H1 (cell line): ENCODE measurements around the gene DBF4B. TPM values are rescaled to one million over a fixed set of nuclear protein-coding genes. Genes with fewer than 3 reads are reported as not detected.

ENCODE experiments used
- CTCF ChIA-PET: fragments of 300-600 bp; sonication (Branson Sonifier 250); formaldehyde crosslinking; loops from one replicate; lab custom pipeline; 2021; ENCODE audit not compliant: partially characterized antibody; lab: Charles Lee
- POLR2A ChIA-PET: fragments of 300-600 bp; sonication (Branson Sonifier 250); formaldehyde crosslinking; loops from one replicate; lab custom pipeline; 2021; ENCODE audit warnings: inconsistent platforms; ENCODE audit not compliant: partially characterized antibody; lab: Charles Lee
- DNase-seq, 2 experiments: peaks; one replicate each; pipeline versions ENCODE4 v3.0.0 to v3.0.0-alpha.2; 2010 to 2022; ENCODE audit warnings: low spot score in 2 of 2, low read depth in 1 of 2, mixed read lengths in 1 of 2
- FAIRE-seq: peaks from 2 replicates; lab custom pipeline; 2011; peaks lifted over from hg19 to GRCh38; lab: Jason Lieb, UNC
- H2AFZ ChIP-seq: 2 replicates; pipeline ENCODE4 v1.8.1; 2012; ENCODE audit warnings: low read length, inconsistent platforms
- H2AK5ac ChIP-seq: 2 replicates; pipeline ENCODE4 v1.6.1; 2013; ENCODE audit warnings: low read depth, low read length
- H2BK120ac ChIP-seq: replicated peaks from 2 replicates; pipeline ENCODE3; 2013; ENCODE audit warnings: low read depth, low read length, inconsistent platforms
- H2BK12ac ChIP-seq: 2 replicates; pipeline ENCODE4 v1.6.1; 2013; ENCODE audit warnings: low read depth, low read length
- H2BK15ac ChIP-seq: 2 replicates; pipeline ENCODE4 v1.6.1; 2013; ENCODE audit warnings: low read length
- H2BK20ac ChIP-seq: 2 replicates; pipeline ENCODE4 v1.6.1; 2013; ENCODE audit warnings: low read length
- H2BK5ac ChIP-seq: 2 replicates; pipeline ENCODE4 v1.6.1; 2013; ENCODE audit warnings: low read depth, low read length
- H3K14ac ChIP-seq: 2 replicates; pipeline ENCODE4 v1.6.1; 2013; ENCODE audit warnings: inconsistent platforms; ENCODE audit not compliant: insufficient read length
- H3K18ac ChIP-seq: 2 replicates; pipeline ENCODE4 v1.6.1; 2013; ENCODE audit warnings: low read length; ENCODE audit errors: extremely low read depth
- H3K23ac ChIP-seq: 2 replicates; pipeline ENCODE4 v1.6.1; 2013; ENCODE audit warnings: inconsistent platforms; ENCODE audit not compliant: insufficient read length
- H3K23me2 ChIP-seq: 2 replicates; pipeline ENCODE4 v1.6.1; 2013; ENCODE audit warnings: low read depth, low read length
- H3K27ac ChIP-seq: 2 replicates; pipeline ENCODE4 v1.6.1; 2011; ENCODE audit warnings: low read depth, low read length, inconsistent platforms
- H3K27me3 ChIP-seq, 4 experiments: replicated peaks in 1 of 4; 1 replicate in 1 of 4; 2 replicates in 3 of 4; pipeline versions ENCODE4 v1.6.1 to v1.8.1; 2011 to 2013; ENCODE audit warnings: low read length in 3 of 4, mild to moderate bottlenecking in 3 of 4, inconsistent platforms in 2 of 4, mixed read lengths in 2 of 4, moderate library complexity in 1 of 4; ENCODE audit not compliant: control insufficient read depth in 3 of 4, insufficient read depth in 3 of 4; ENCODE audit errors: extremely low read depth in 1 of 4
- H3K36me3 ChIP-seq, 4 experiments: 2 replicates each; pipeline versions ENCODE4 v1.6.1 to v1.8.1; 2011 to 2013; ENCODE audit warnings: mild to moderate bottlenecking in 4 of 4, low read length in 3 of 4, moderate library complexity in 2 of 4, control low read depth in 1 of 4, inconsistent platforms in 1 of 4; ENCODE audit not compliant: insufficient read depth in 4 of 4, control insufficient read depth in 2 of 4
- H3K4ac ChIP-seq: replicated peaks from 2 replicates; pipeline ENCODE3; 2013; ENCODE audit warnings: low read length, low read depth, mixed read lengths, inconsistent platforms; ENCODE audit not compliant: insufficient read length
- H3K4me1 ChIP-seq, 4 experiments: replicated peaks in 1 of 4; 1 replicate in 1 of 4; 2 replicates in 3 of 4; pipeline versions ENCODE4 v1.6.1 to v1.8.1; 2011 to 2013; ENCODE audit warnings: low read length in 3 of 4, inconsistent platforms in 2 of 4, mixed read lengths in 1 of 4; ENCODE audit not compliant: insufficient read depth in 4 of 4, control insufficient read depth in 3 of 4
- H3K4me2 ChIP-seq, 2 experiments: 2 replicates each; pipeline versions ENCODE4 v1.6.1 to v1.8.1; 2011 to 2013; ENCODE audit warnings: low read depth in 2 of 2, low read length in 2 of 2, control low read depth in 1 of 2, inconsistent platforms in 1 of 2, mild to moderate bottlenecking in 1 of 2; ENCODE audit not compliant: insufficient read depth in 1 of 2
- H3K4me3 ChIP-seq, 4 experiments: fragments of 200-600, 300-600 bp in 1 of 4; sonication (generic), shearing (Covaris generic), sonication (Bioruptor Twin) in 1 of 4; 2 replicates each; pipeline versions ENCODE4 v1.5.1 to v1.8.1; 2011 to 2016; ENCODE audit warnings: low read length in 4 of 4, low read depth in 3 of 4, control low read depth in 2 of 4, inconsistent platforms in 2 of 4, mild to moderate bottlenecking in 2 of 4, mixed read lengths in 1 of 4, moderate library complexity in 1 of 4; ENCODE audit not compliant: insufficient read depth in 2 of 4; ENCODE audit errors: extremely low read depth in 1 of 4
- H3K56ac ChIP-seq: replicated peaks from 2 replicates; pipeline ENCODE3; 2013; ENCODE audit warnings: low read depth, mild to moderate bottlenecking, mixed read lengths, low read length, inconsistent platforms; ENCODE audit not compliant: insufficient read length
- H3K79me1 ChIP-seq: 2 replicates; pipeline ENCODE4 v1.6.1; 2013; ENCODE audit warnings: low read depth, low read length, control low read depth
- H3K79me2 ChIP-seq, 2 experiments: 2 replicates each; pipeline versions ENCODE4 v1.6.1 to v1.8.1; 2012 to 2013; ENCODE audit warnings: low read length in 2 of 2, mild to moderate bottlenecking in 2 of 2, inconsistent platforms in 1 of 2; ENCODE audit not compliant: insufficient read depth in 2 of 2, control insufficient read depth in 1 of 2
- H3K9ac ChIP-seq, 4 experiments: replicated peaks in 1 of 4; 1 replicate in 1 of 4; 2 replicates in 3 of 4; pipeline versions ENCODE4 v1.6.1 to v1.8.1; 2011 to 2013; ENCODE audit warnings: low read depth in 3 of 4, low read length in 3 of 4, control low read depth in 2 of 4, mild to moderate bottlenecking in 2 of 4, moderate library complexity in 2 of 4, inconsistent platforms in 1 of 4; ENCODE audit errors: extremely low read depth in 1 of 4
- H3K9me3 ChIP-seq, 2 experiments: 2 replicates each; pipeline versions ENCODE4 v1.6.1 to v1.8.1; 2012 to 2013; ENCODE audit warnings: mild to moderate bottlenecking in 2 of 2, moderate library complexity in 2 of 2, control low read depth in 1 of 2, inconsistent platforms in 1 of 2, low read depth in 1 of 2, low read length in 1 of 2, mixed read lengths in 1 of 2; ENCODE audit not compliant: insufficient read depth in 2 of 2
- H4K20me1 ChIP-seq, 2 experiments: replicated peaks in 1 of 2; 2 replicates each; pipeline versions ENCODE3 to v1.8.1; 2011 to 2013; ENCODE audit warnings: inconsistent platforms in 2 of 2, low read length in 2 of 2, mild to moderate bottlenecking in 1 of 2; ENCODE audit not compliant: insufficient read depth in 2 of 2, control insufficient read depth in 1 of 2
- H4K5ac ChIP-seq: 2 replicates; pipeline ENCODE4 v1.6.1; 2013; ENCODE audit warnings: low read length, low read depth, mixed read lengths, inconsistent platforms; ENCODE audit not compliant: insufficient read length
- H4K8ac ChIP-seq: 2 replicates; pipeline ENCODE4 v1.8.0; 2013; ENCODE audit warnings: mild to moderate bottlenecking, moderate library complexity, low read length, inconsistent platforms; ENCODE audit not compliant: insufficient read depth; ENCODE audit errors: extremely low read depth
- H4K91ac ChIP-seq: replicated peaks from 2 replicates; pipeline ENCODE3; 2013; ENCODE audit warnings: low read length, mixed read lengths, inconsistent platforms; ENCODE audit not compliant: insufficient read length
- CHD2 ChIP-seq: IDR thresholded peaks from 2 replicates; pipeline ENCODE4 v1.6.1; 2012; ENCODE audit warnings: low read length, improper control_type of control experiment
- CTBP2 ChIP-seq: IDR thresholded peaks from 2 replicates; pipeline ENCODE4 v1.7.0; 2011; ENCODE audit warnings: borderline replicate concordance, mild to moderate bottlenecking, moderate library complexity, mixed read lengths, low read length; ENCODE audit not compliant: insufficient read depth, insufficient read length
- FOSL1 ChIP-seq: IDR thresholded peaks from 2 replicates; pipeline ENCODE4 v1.6.1; 2011; ENCODE audit warnings: mild to moderate bottlenecking, low read depth, low read length, moderate library complexity; ENCODE audit not compliant: insufficient read depth
- KDM4A ChIP-seq: IDR thresholded peaks from one replicate; pipeline ENCODE4 v1.7.1; 2012; ENCODE audit warnings: low read depth, mild to moderate bottlenecking, moderate library complexity, low read length, inconsistent platforms; ENCODE audit not compliant: severe bottlenecking
- KDM5A ChIP-seq: fragments of 200-600 bp; IDR thresholded peaks from 2 replicates; pipeline ENCODE4 v1.7.1; 2012; ENCODE audit warnings: mild to moderate bottlenecking, low read length, inconsistent platforms, mixed read lengths
- MAFK ChIP-seq: IDR thresholded peaks from 2 replicates; pipeline ENCODE4 v1.6.1; 2012; ENCODE audit warnings: low read depth, mild to moderate bottlenecking, improper control_type of control experiment, low read length
- RBBP5 ChIP-seq: IDR thresholded peaks from 2 replicates; pipeline ENCODE4 v1.7.1; 2012; ENCODE audit warnings: low read depth, mild to moderate bottlenecking, inconsistent platforms, low read length, moderate library complexity, borderline replicate concordance
- RNF2 ChIP-seq: fragments of 200-900, 300-1000 bp; sonication (generic); IDR thresholded peaks from 2 replicates; pipeline ENCODE4 v1.7.1; 2016; ENCODE audit warnings: borderline replicate concordance, low read depth, mild to moderate bottlenecking, antibody characterized with exemption, low read length; ENCODE audit not compliant: poor library complexity, severe bottlenecking; ENCODE audit errors: missing control alignments
- SP1 ChIP-seq: IDR thresholded peaks from 2 replicates; pipeline ENCODE4 v1.6.1; 2011; ENCODE audit warnings: low read depth, low read length
- SRF ChIP-seq: IDR thresholded peaks from 2 replicates; pipeline ENCODE4 v1.6.1; 2011; ENCODE audit warnings: mild to moderate bottlenecking, low read depth, low read length, moderate library complexity
- SUZ12 ChIP-seq: fragments of 200-600 bp; sonication (generic); IDR thresholded peaks from 2 replicates; pipeline ENCODE4 v1.6.1; 2012; ENCODE audit warnings: mild to moderate bottlenecking, inconsistent platforms, low read length, moderate library complexity, mixed read lengths
- YY1 ChIP-seq: IDR thresholded peaks from 2 replicates; pipeline ENCODE4 v1.6.1; 2011; ENCODE audit warnings: low read depth, mild to moderate bottlenecking, low read length
- WGBS, 2 experiments: shearing (Covaris generic) in 1 of 2; methylation state at CpG; one replicate each; pipeline versions ENCODE4 v1.1.6 to v1.1.7; 2013 to 2015; ENCODE audit warnings: low lambda C conversion rate in 2 of 2, mixed read lengths in 2 of 2, inconsistent platforms in 1 of 2, low coverage in 1 of 2, missing lambda C conversion rate in 1 of 2; ENCODE audit not compliant: insufficient replicate concordance in 2 of 2, insufficient coverage in 1 of 2, insufficient read length in 1 of 2; ENCODE audit errors: extremely low coverage in 1 of 2, missing lambda C conversion rate in 1 of 2; 5-methylcytosine and 5-hydroxymethylcytosine counted together
- polyA plus RNA-seq, 7 experiments: library from polyadenylated mRNA; depleted of rRNA in 3 of 7; stranded (reverse) in 5 of 7; unstranded in 2 of 7; fragments of >200 nt in 5 of 7; fragments of 200-250 nt in 2 of 7; gene quantifications; 1 replicate in 5 of 7; 2 replicates in 1 of 7; 4 replicates in 1 of 7; pipeline versions ENCODE4 v1.2.1 to v1.2.3, GENCODE V29; 2011 to 2013; ENCODE audit warnings: missing spikeins in 2 of 7, mixed read lengths in 2 of 7
- total RNA-seq: library from RNA; stranded (reverse); fragmentation: NEBNext Ultra II Directional; extraction: Animal tissue kit (Norgen Biotek cat#: 25700); gene quantifications from 2 replicates; pipeline ENCODE4 v1.2.1, GENCODE V29; 2021

Gene DBF4B
- total and polyA plus RNA-seq, 2 of the 8 experiments (the other 6 are each of a cell fraction or from before 2014, with no cell fraction given), result 20.2 to 26.9 TPM

- Histone ChIP-seq H4K91ac (no peak within 1 kb of the TSS), H2BK15ac (no peak within 1 kb of the TSS), H3K9me3 (no peaks in the 10 kb centered on the region), H3K27ac (no peak within 1 kb of the TSS), H2AK5ac (no peak within 1 kb of the TSS), H3K56ac (no peak within 1 kb of the TSS), H2BK5ac (no peak within 1 kb of the TSS), H3K23ac (no peak within 1 kb of the TSS), H3K18ac (no peak within 1 kb of the TSS; the same call in 1 of the 2 replicates), H3K4ac (no peak within 1 kb of the TSS), H3K4me2 (peak within 1 kb of the TSS; percentile 56 to 88), H3K79me2 (no peaks in the 10 kb centered on the region), H2BK120ac (no peak within 1 kb of the TSS), H3K4me1 (peaks cover 0 to 7% (median 2%) of the 10 kb centered on the region in 4 experiments; a peak in 4 of 7 replicates), H3K36me3 (no peaks in the 10 kb centered on the region), H2AFZ (no peak within 1 kb of the TSS; the same call in 1 of the 2 replicates), H4K20me1 (peaks cover 0 to 2% of the 10 kb centered on the region in 2 experiments), H2BK12ac (0 out of 2 replicates have a peak within 1 kb of the TSS, but pooled peaks have one; percentile 17), H3K9ac (peak within 1 kb of the TSS in 1 of 4 experiments; percentile 24; a peak in 1 of 7 replicates), H3K23me2 (peaks cover 8% of the 10 kb centered on the region; the same call in 1 of the 2 replicates), H3K79me1 (no peaks in the 10 kb centered on the region), H3K27me3 (peaks cover 25 to 40% (median 34%) of the 10 kb centered on the region in 4 experiments), H3K4me3 (peak within 1 kb of the TSS; percentile 24 to 68 (median 42)), H4K5ac (no peak within 1 kb of the TSS), H4K8ac (peak within 1 kb of the TSS; percentile 38; the same call in 1 of the 2 replicates), H3K14ac (no peak within 1 kb of the TSS), H2BK20ac (no peak within 1 kb of the TSS)
- 11% methylated on average over 22 of the region's 74 CpGs; no CpG with 5 or more reads in 1 of the 2 experiments for WGBS, 2 experiments
- peak in 1 of 2 experiments; percentile 80 for DNase-seq
- ChIA-PET CTCF (interaction anchor here (1.0 to 2.5 kb wide), 5 partner anchors 11 to 108 kb away, joined by 3 to 9 read pairs (median 5); no protein-coding TSS in a partner anchor), POLR2A (interaction anchor here (0.6 to 5.1 kb wide), 3 partner anchors 10 to 117 kb away, joined by 3 to 17 read pairs (median 11); no protein-coding TSS in a partner anchor)
- FAIRE-seq, result no peak
- TF ChIP-seq RNF2, result no peak
- no peak for TF ChIP-seq RBBP5
- TF ChIP-seq MAFK, result no peak
- no peak for TF ChIP-seq CTBP2
- TF ChIP-seq SRF, result no peak
- TF ChIP-seq SUZ12, result peak; percentile 63
- peak; percentile 42 for TF ChIP-seq KDM4A
- TF ChIP-seq FOSL1, result no peak
- no peak for TF ChIP-seq KDM5A
- TF ChIP-seq YY1, result no peak
- TF ChIP-seq SP1, result no peak
- no peak for TF ChIP-seq CHD2
Observed at GRCh38 chr17:44758414-44759085, 50.1 kb downstream of the DBF4B start, which contains the start of gene ADAM11. ADAM11 (plus strand) TSS chr17:44758988; CDS start chr17:44759200, 212 bp downstream.
